Upper lobe of left lung (tissue), 6 donors: ENCODE results near the gene ARHGAP26. TPM values are rescaled to one million over a fixed set of nuclear protein-coding genes. Genes with fewer than 3 reads are reported as not detected.

ENCODE experiments used
- ATAC-seq, 2 donors: fragments of 200-7000 bp; cut with Tn5 transposase; one replicate each; pipeline ENCODE4 v1.9.1; 2022; ENCODE audit warnings: mild to moderate bottlenecking in 2 of 2, moderate library complexity in 2 of 2; ENCODE audit not compliant: low FRiP score in 2 of 2
- DNase-seq, 2 donors: peaks; one replicate each; pipeline ENCODE4 v3.0.0-alpha.2; 2019 to 2020
- H3K27ac ChIP-seq, 4 donors: fragments of 200-600 bp; sonication (generic); one replicate each; pipeline ENCODE4 v1.5.1; 2016 to 2019
- H3K27me3 ChIP-seq, 4 donors: fragments of 200-600 bp; sonication (generic); one replicate each; pipeline ENCODE4 v1.5.1; 2017 to 2019
- H3K36me3 ChIP-seq, 4 donors: fragments of 200-600 bp; sonication (generic); one replicate each; pipeline ENCODE4 v1.5.1; 2016 to 2019
- H3K4me1 ChIP-seq, 4 donors: fragments of 200-600 bp; sonication (generic); one replicate each; pipeline ENCODE4 v1.5.1; 2018 to 2019
- H3K4me3 ChIP-seq, 4 donors: fragments of 200-600 bp; sonication (generic); one replicate each; pipeline ENCODE4 v1.5.1; 2017 to 2019; ENCODE audit warnings: mild to moderate bottlenecking in 2 of 4, moderate library complexity in 1 of 4
- H3K9me3 ChIP-seq, 4 donors: fragments of 200-600 bp; sonication (generic); one replicate each; pipeline ENCODE4 v1.5.1; 2018 to 2019
- EP300 ChIP-seq, 4 donors: sonication (generic); formaldehyde crosslinking; IDR thresholded peaks; one replicate each; pipeline ENCODE4 v1.5.1; 2017; ENCODE audit warnings: antibody characterized with exemption in 4 of 4, control low read depth in 2 of 4
- POLR2A ChIP-seq, 4 donors: fragments of 450-650 bp; IDR thresholded peaks; one replicate each; pipeline ENCODE4 v1.5.1; 2016 to 2017; ENCODE audit warnings: antibody characterized with exemption in 4 of 4, mild to moderate bottlenecking in 2 of 4
- POLR2AphosphoS5 ChIP-seq, 2 donors: sonication (generic); formaldehyde crosslinking; IDR thresholded peaks; one replicate each; pipeline ENCODE4 v1.5.1; 2017; ENCODE audit warnings: antibody characterized with exemption in 2 of 2
- WGBS, 2 donors: methylation state at CpG; one replicate each; pipeline ENCODE4 v1.1.5; 2017 to 2018; 5-methylcytosine and 5-hydroxymethylcytosine counted together
- total RNA-seq, 6 donors: library from RNA; depleted of rRNA in 4 of 6; stranded (reverse); fragments of >200 nt in 4 of 6; gene quantifications; one replicate each; pipeline versions ENCODE4 v1.1.0 to v1.2.1, GENCODE V29; 2016 to 2021
- TF ChIP-seq, protein P1 (sequence below), 6 experiments: fragments of 450-650 bp in 4 of 6; fragments of 200-600 bp in 2 of 6; sonication (generic) in 2 of 6; IDR thresholded peaks; one replicate each; pipeline ENCODE4 v1.5.1; 2016 to 2019; ENCODE audit warnings: antibody characterized with exemption in 6 of 6
- donor health status: DM: no; HTN: no; CAD: no; lungs with moderate emphysema.
- donor health status: DM: no; HTN: yes; CAD: no; lungs with severe emphysema.

The ARHGAP26 gene
- total RNA-seq, 6 donors from 2014 or later, result 34.9 to 90.1 (median 38.9) TPM

DNA sequence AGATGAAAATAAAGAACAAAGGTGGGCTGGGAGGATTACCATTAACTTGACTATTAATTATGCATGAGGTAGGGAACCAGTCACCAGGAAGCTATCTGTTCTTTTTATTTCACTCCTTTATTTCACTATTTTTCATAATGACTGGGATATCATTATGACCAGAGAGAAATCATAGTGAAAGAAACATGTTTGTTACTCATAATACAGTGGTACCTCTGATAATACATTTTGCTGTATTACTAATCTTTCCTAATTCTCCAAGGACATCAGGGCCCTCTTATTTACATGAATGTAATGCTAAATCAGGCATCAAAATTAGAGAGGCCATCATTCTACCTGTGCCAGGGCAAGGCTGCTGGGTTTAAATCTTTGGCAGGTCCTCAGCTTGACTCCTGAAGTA, 379.6 kb downstream of the ARHGAP26 start:
- peak overlapping the region in 1 of 4 donors; percentile 49 for H3K27ac ChIP-seq
- H3K36me3 ChIP-seq, result peaks cover 0 to 29% (median 5%) of the 10 kb centered on the region in 4 donors
- no peak for DNase-seq
- no peak overlapping the region for H3K4me3 ChIP-seq
- no peaks in the 10 kb centered on the region for H3K9me3 ChIP-seq
- peaks cover 10 to 24% (median 17%) of the 10 kb centered on the region in 4 donors for H3K4me1 ChIP-seq
- TF ChIP-seq, protein P1, sequence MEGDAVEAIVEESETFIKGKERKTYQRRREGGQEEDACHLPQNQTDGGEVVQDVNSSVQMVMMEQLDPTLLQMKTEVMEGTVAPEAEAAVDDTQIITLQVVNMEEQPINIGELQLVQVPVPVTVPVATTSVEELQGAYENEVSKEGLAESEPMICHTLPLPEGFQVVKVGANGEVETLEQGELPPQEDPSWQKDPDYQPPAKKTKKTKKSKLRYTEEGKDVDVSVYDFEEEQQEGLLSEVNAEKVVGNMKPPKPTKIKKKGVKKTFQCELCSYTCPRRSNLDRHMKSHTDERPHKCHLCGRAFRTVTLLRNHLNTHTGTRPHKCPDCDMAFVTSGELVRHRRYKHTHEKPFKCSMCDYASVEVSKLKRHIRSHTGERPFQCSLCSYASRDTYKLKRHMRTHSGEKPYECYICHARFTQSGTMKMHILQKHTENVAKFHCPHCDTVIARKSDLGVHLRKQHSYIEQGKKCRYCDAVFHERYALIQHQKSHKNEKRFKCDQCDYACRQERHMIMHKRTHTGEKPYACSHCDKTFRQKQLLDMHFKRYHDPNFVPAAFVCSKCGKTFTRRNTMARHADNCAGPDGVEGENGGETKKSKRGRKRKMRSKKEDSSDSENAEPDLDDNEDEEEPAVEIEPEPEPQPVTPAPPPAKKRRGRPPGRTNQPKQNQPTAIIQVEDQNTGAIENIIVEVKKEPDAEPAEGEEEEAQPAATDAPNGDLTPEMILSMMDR (IDR thresholded peaks at IDR 0.05), result no peak
- TF ChIP-seq EP300 (IDR thresholded peaks at IDR 0.05) (no peak), POLR2A (IDR thresholded peaks at IDR 0.05) (no peak), POLR2AphosphoS5 (IDR thresholded peaks at IDR 0.05) (no peak)
- no peak for ATAC-seq
- H3K27me3 ChIP-seq, result no peaks in the 10 kb centered on the region

DNA sequence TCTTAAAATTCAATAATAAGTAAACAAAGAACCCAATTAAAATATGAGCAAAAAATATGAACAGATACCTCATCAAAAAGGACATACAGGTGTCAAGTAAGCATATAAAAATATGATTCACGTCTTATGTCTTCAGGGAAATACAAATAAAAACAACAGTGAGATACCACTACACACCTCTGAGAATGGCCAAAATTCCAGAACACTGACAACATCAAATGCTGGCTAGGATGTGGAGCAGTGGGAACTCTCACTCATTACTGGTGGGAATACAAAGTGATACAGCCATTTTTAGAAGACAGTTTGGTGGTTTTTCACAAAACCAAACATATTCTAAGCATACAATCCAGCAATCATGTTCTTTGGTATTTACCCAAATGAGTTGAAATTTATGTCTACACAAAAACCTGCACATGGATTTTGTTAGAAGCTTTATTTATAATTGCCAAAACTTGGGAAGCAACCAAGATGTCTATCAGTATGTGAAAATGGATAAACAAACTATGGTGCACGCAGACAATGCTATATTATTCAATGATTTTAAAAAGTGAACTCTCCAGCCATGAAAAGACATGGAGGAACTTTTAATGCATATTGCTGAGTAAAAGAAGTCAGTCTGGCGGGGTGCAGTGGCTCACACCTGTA, 381.0 kb downstream of the ARHGAP26 start:
- Histone ChIP-seq H3K4me1 (peaks cover 12 to 25% (median 21%) of the 10 kb centered on the region in 4 donors), H3K27me3 (no peaks in the 10 kb centered on the region), H3K4me3 (no peak overlapping the region), H3K36me3 (peaks cover 0 to 29% (median 5%) of the 10 kb centered on the region in 4 donors), H3K9me3 (no peaks in the 10 kb centered on the region), H3K27ac (no peak overlapping the region)
- TF ChIP-seq POLR2A (IDR thresholded peaks at IDR 0.05), result no peak
- TF ChIP-seq, protein P1 (IDR thresholded peaks at IDR 0.05), result no peak
- no peak for TF ChIP-seq EP300 (IDR thresholded peaks at IDR 0.05)
- 86 to 89% methylated on average over 3 of the region's 3 CpGs for WGBS, 2 donors
- DNase-seq (no peak), ATAC-seq (no peak)

DNA sequence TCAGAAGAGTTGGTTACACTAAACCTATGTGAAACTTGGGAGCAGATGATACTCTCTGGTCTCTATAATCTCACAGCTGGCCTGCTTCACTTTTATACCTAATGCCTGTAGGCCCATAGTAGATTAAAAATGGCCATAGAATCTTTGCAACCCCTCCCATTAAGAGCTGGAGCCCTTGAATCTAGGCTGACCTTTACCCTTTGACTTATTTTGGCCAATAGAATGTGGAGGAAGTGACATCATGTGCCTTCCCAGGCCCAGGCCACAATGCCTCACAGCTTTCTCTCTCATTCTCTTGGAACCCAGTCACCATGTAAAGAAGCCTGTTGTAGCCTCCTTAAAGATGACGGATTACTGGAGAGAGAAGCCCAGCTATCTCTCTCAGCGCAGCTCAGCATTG, 382.3 kb downstream of the ARHGAP26 start:
- DNase-seq, result no peak
- no peaks in the 10 kb centered on the region for H3K9me3 ChIP-seq
- no peak overlapping the region for H3K27ac ChIP-seq
- ATAC-seq, result no peak
- H3K36me3 ChIP-seq, result peaks cover 0 to 24% (median 4%) of the 10 kb centered on the region in 4 donors
- TF ChIP-seq POLR2AphosphoS5 (IDR thresholded peaks at IDR 0.05), result no peak
- no peak for TF ChIP-seq EP300 (IDR thresholded peaks at IDR 0.05)
- TF ChIP-seq, protein P1 (IDR thresholded peaks at IDR 0.05), result no peak
- no peak for TF ChIP-seq POLR2A (IDR thresholded peaks at IDR 0.05)
- no peak overlapping the region for H3K4me3 ChIP-seq
- peaks cover 12 to 22% (median 20%) of the 10 kb centered on the region in 4 donors for H3K4me1 ChIP-seq
- 97 to 100% methylated on average over 2 of the region's 2 CpGs for WGBS, 2 donors
- no peaks in the 10 kb centered on the region for H3K27me3 ChIP-seq

DNA sequence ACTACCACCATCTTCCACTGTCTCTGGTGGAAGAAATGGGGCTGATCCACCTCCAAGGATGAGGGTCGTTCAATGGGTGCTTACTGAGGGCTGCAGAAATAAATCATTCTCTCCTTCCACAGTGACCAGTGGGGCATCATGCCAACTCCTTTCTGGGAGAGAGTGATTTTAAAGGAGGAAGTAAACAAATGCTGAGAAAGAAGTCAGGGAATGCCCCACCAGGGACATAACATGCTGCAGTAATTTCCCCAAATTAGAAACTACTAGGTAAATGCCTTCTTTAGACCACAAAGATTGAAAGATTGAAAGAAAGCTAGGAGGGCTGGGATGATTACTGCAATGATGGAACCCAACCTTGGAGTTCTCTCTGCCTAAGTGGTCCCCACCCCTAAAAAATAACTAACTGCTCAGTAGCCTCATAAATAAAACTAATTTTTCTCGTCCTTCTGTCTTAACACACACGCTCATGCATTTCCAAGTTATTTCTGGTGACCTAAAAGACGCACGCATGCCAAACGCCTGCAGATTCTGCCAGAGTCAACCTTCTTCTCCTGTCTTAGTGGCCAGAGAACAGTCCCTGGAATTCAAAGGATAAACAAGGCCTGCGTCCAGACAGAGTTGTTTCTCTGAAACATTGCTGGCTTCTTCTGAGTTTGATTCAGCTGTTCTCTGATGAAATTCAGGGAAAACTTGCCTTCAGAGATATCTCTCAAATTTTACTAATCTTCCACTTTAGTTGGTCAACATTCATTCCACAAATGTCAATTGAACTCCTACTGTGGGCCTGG, 383.3 kb downstream of the ARHGAP26 start:
- Histone ChIP-seq H3K4me1 (peaks cover 12 to 20% (median 19%) of the 10 kb centered on the region in 4 donors), H3K36me3 (peaks cover 0 to 19% (median 0%) of the 10 kb centered on the region in 4 donors), H3K27me3 (no peaks in the 10 kb centered on the region), H3K27ac (peak overlapping the region in 2 of 4 donors; percentile 21 to 30), H3K9me3 (no peaks in the 10 kb centered on the region), H3K4me3 (no peak overlapping the region)
- WGBS, 2 donors, result 66 to 76% methylated on average over 7 of the region's 7 CpGs
- ATAC-seq (peak in 1 of 2 donors; percentile 81), DNase-seq (no peak)
- TF ChIP-seq, protein P1 (IDR thresholded peaks at IDR 0.05), result no peak
- TF ChIP-seq EP300 (IDR thresholded peaks at IDR 0.05), result no peak
- TF ChIP-seq POLR2A (IDR thresholded peaks at IDR 0.05), result no peak
- no peak for TF ChIP-seq POLR2AphosphoS5 (IDR thresholded peaks at IDR 0.05)
